ENCODE data around the gene YPEL5. TPM values are rescaled to one million over a fixed set of nuclear protein-coding genes. Genes with fewer than 3 reads are reported as not detected.
A peak's percentile ranks its signal among the peaks of the same experiment; 100 is the strongest.

The YPEL5 gene
- total and polyA plus RNA-seq, 12 donors, result 35.5 to 88.8 (median 68.3) TPM

DNA sequence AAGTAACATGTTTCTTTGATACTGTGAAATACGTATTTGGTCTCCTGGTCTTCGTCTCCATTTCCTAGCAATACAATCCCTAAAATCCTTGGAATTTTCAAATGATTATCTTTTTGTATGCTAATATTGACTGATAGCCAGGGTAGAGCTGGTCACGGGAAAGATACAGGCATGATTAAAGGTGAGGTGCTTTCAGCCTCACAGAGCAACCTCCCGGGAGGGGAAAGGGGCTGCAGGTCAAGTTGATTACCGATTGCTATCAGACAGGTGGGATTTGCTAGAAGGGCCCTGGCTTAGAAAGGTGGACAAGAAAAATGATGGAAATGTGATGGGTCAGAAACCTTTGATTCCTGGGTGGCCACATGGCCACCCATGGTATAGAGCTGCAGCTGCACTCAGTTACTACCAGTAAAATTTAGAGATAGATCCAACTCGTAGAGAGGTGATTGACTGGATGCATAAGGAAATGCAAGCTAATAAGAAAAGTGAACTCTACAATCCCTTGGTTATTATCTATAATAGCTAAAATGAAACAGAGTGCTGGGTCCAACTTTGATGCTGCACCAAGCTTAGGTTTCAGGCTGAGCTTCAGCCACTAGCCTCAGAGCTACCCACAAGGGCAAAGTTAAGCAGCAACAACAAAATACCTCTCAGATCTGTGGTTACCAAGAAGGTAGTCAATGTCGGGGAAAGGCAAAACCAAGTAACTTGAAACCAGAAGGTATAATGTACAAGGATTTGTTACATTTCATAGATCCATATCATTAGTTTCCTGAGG lies 15.3 kb downstream of the YPEL5 start:
- Histone ChIP-seq H3K27ac (no peak overlapping the region), H3K9me3 (no peaks in the 10 kb centered on the region), H3K27me3 (no peaks in the 10 kb centered on the region), H3K4me3 (no peak overlapping the region), H3K36me3 (peaks cover 0 to 60% (median 33%) of the 10 kb centered on the region in 9 donors), H3K4me1 (peaks cover 0 to 40% (median 23%) of the 10 kb centered on the region in 9 donors)
- TF ChIP-seq, protein P1, sequence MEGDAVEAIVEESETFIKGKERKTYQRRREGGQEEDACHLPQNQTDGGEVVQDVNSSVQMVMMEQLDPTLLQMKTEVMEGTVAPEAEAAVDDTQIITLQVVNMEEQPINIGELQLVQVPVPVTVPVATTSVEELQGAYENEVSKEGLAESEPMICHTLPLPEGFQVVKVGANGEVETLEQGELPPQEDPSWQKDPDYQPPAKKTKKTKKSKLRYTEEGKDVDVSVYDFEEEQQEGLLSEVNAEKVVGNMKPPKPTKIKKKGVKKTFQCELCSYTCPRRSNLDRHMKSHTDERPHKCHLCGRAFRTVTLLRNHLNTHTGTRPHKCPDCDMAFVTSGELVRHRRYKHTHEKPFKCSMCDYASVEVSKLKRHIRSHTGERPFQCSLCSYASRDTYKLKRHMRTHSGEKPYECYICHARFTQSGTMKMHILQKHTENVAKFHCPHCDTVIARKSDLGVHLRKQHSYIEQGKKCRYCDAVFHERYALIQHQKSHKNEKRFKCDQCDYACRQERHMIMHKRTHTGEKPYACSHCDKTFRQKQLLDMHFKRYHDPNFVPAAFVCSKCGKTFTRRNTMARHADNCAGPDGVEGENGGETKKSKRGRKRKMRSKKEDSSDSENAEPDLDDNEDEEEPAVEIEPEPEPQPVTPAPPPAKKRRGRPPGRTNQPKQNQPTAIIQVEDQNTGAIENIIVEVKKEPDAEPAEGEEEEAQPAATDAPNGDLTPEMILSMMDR (IDR thresholded peaks at IDR 0.05), result no peak
- WGBS, 2 donors, result 83 to 84% methylated on average over 7 of the region's 7 CpGs
- DNase-seq (no peak), ATAC-seq (no peak)
- intact Hi-C loops (cut with DNase I), result loop anchor here in 2 of 10 donors (5.0 to 10.0 kb wide), 2 partner anchors 1003 to 1010 kb away; no protein-coding TSS in a partner anchor

GRCh38 chr2:30162806-30163205 lies 16.0 kb downstream of the YPEL5 start:
- Histone ChIP-seq H3K4me3 (no peak overlapping the region), H3K27me3 (no peaks in the 10 kb centered on the region), H3K4me1 (peaks cover 0 to 33% (median 17%) of the 10 kb centered on the region in 9 donors), H3K27ac (no peak overlapping the region), H3K36me3 (peaks cover 0 to 53% (median 26%) of the 10 kb centered on the region in 9 donors), H3K9me3 (no peaks in the 10 kb centered on the region)
- intact Hi-C loops (cut with DNase I), result loop anchor here in 2 of 10 donors (5.0 to 10.0 kb wide), 2 partner anchors 1002 to 1009 kb away; no protein-coding TSS in a partner anchor
- DNase-seq (no peak), ATAC-seq (no peak)
- TF ChIP-seq, protein P1 (IDR thresholded peaks at IDR 0.05), result no peak
- WGBS, 2 donors, result 93 to 94% methylated on average over 2 of the region's 2 CpGs

- Histone ChIP-seq H3K4me1 (peaks cover 0 to 29% (median 16%) of the 10 kb centered on the region in 9 donors), H3K9me3 (no peaks in the 10 kb centered on the region), H3K27ac (no peak overlapping the region), H3K36me3 (peaks cover 0 to 38% (median 11%) of the 10 kb centered on the region in 9 donors), H3K27me3 (no peaks in the 10 kb centered on the region), H3K4me3 (no peak overlapping the region)
- ATAC-seq (peak in 4 of 8 donors; percentile 16 to 33 (median 18)), DNase-seq (no peak)
- WGBS, 2 donors, result 41 to 47% methylated on average over 7 of the region's 7 CpGs
- TF ChIP-seq, protein P1 (IDR thresholded peaks at IDR 0.05), result no peak
- intact Hi-C loops (cut with DNase I), result loop anchor here in 5 of 10 donors (2.0 to 10.0 kb wide), 5 partner anchors 542 to 1008 kb away; no protein-coding TSS in a partner anchor
Observed at GRCh38 chr2:30164131-30164925, 17.5 kb downstream of the YPEL5 start.

GRCh38 chr2:30165050-30165520 lies 18.3 kb downstream of the YPEL5 start:
- peak in 1 of 2 donors; percentile 73 for DNase-seq
- no peaks in the 10 kb centered on the region for H3K27me3 ChIP-seq
- H3K36me3 ChIP-seq, result peaks cover 0 to 30% (median 3%) of the 10 kb centered on the region in 9 donors
- WGBS, 2 donors, result 18 to 19% methylated on average over 7 of the region's 7 CpGs
- no peak overlapping the region for H3K4me3 ChIP-seq
- H3K4me1 ChIP-seq, result peaks cover 0 to 29% (median 16%) of the 10 kb centered on the region in 9 donors
- no peaks in the 10 kb centered on the region for H3K9me3 ChIP-seq
- H3K27ac ChIP-seq, result no peak overlapping the region
- ATAC-seq, result peak; percentile 73 to 92 (median 85)
- intact Hi-C loops (cut with DNase I), result loop anchor here in 7 of 10 donors (2.0 to 10.0 kb wide), 8 partner anchors 37 to 1000 kb away; no protein-coding TSS in a partner anchor
- TF ChIP-seq, protein P1 (IDR thresholded peaks at IDR 0.05), result peak; percentile 67 to 95 (median 89)

All from heart right ventricle (tissue), 16 donors.